Fibroblast of lung (primary cell): Measurements from ENCODE around the gene NXPE3.

Source experiments
- CTCF ChIP-seq, 2 donors: IDR thresholded peaks in 1 of 2; conservative IDR thresholded peaks in 1 of 2; 1 replicate in 1 of 2; 2 replicates in 1 of 2; pipeline ENCODE4 v1.5.1; 2011 to 2012; ENCODE audit warnings: low read length in 2 of 2, control low read depth in 1 of 2, inconsistent platforms in 1 of 2, low read depth in 1 of 2, mild to moderate bottlenecking in 1 of 2
- EZH2 ChIP-seq: IDR thresholded peaks from 2 replicates; pipeline ENCODE4 v1.5.1; 2012; ENCODE audit warnings: low read length, control low read depth, mild to moderate bottlenecking; ENCODE audit errors: missing control alignments

- TF ChIP-seq CTCF (conservative IDR thresholded peaks at IDR 0.05 in 1 of 2, IDR thresholded peaks at IDR 0.05 in 1 of 2; ENCODE audit: low read depth in 1 of 2, low read length in 2 of 2) = no peak
- no peak for TF ChIP-seq EZH2
These were observed 91.1 kb downstream of the NXPE3 start for GRCh38 chr3:101870138-101870537.
